ENCODE results near the gene ATXN1.

ATXN1 gene

GRCh38 chr6:16438718-16439591 is 322.3 kb downstream of the ATXN1 start:
- H3K79me2 ChIP-seq (ENCODE audit: low read length), result no peaks in the 10 kb centered on the region
- TF ChIP-seq EZH2phosphoT487 (IDR thresholded peaks at IDR 0.05; ENCODE audit: low read depth), result no peak
- TF ChIP-seq CTCF (IDR thresholded peaks at IDR 0.05; ENCODE audit: low read depth, low read length), result no peak
- no peaks in the 10 kb centered on the region for H3K4me1 ChIP-seq (ENCODE audit: low read length)
- no peak overlapping the region for H2AFZ ChIP-seq (ENCODE audit: low read depth, low read length)
- H3K4me3 ChIP-seq (ENCODE audit: low read length), result no peak overlapping the region
- no peaks in the 10 kb centered on the region for H3K9me3 ChIP-seq (ENCODE audit: insufficient read depth, low read length)
- no peak overlapping the region for H3K4me2 ChIP-seq (ENCODE audit: low read length)
- H3K9ac ChIP-seq (ENCODE audit: low read length), result no peak overlapping the region
- no peak overlapping the region for H3K27ac ChIP-seq (ENCODE audit: low read length)
- no peaks in the 10 kb centered on the region for H4K20me1 ChIP-seq (ENCODE audit: insufficient read depth, low read length)
- 0 out of 2 replicates have a peak, but pooled peaks cover 7% of the 10 kb centered on the region for H3K27me3 ChIP-seq (ENCODE audit: low read depth, low read length)
- no peaks in the 10 kb centered on the region for H3K36me3 ChIP-seq (replicated peaks; ENCODE audit: low read depth, low read length)

- no peaks in the 10 kb centered on the region for H3K79me2 ChIP-seq (ENCODE audit: low read length)
- H2AFZ ChIP-seq (ENCODE audit: low read depth, low read length), result no peak overlapping the region
- H3K36me3 ChIP-seq (replicated peaks; ENCODE audit: low read depth, low read length), result no peaks in the 10 kb centered on the region
- H3K4me1 ChIP-seq (ENCODE audit: low read length), result no peaks in the 10 kb centered on the region
- H3K9ac ChIP-seq (ENCODE audit: low read length), result no peak overlapping the region
- H3K9me3 ChIP-seq (ENCODE audit: insufficient read depth, low read length), result no peaks in the 10 kb centered on the region
- H3K27me3 ChIP-seq (ENCODE audit: low read depth, low read length), result peaks cover 13% of the 10 kb centered on the region; the same call in 1 of the 2 replicates
- TF ChIP-seq CTCF (IDR thresholded peaks at IDR 0.05; ENCODE audit: low read depth, low read length), result no peak
- no peak for TF ChIP-seq EZH2phosphoT487 (IDR thresholded peaks at IDR 0.05; ENCODE audit: low read depth)
- H3K4me2 ChIP-seq (ENCODE audit: low read length), result no peak overlapping the region
- no peak overlapping the region for H3K4me3 ChIP-seq (ENCODE audit: low read length)
- no peaks in the 10 kb centered on the region for H4K20me1 ChIP-seq (ENCODE audit: insufficient read depth, low read length)
- H3K27ac ChIP-seq (ENCODE audit: low read length), result no peak overlapping the region
Measured at GRCh38 chr6:16437984-16438383, 323.3 kb downstream of the ATXN1 start.

GRCh38 chr6:16437095-16437494 is 324.2 kb downstream of the ATXN1 start:
- TF ChIP-seq EZH2phosphoT487 (IDR thresholded peaks at IDR 0.05; ENCODE audit: low read depth), result no peak
- TF ChIP-seq CTCF (IDR thresholded peaks at IDR 0.05; ENCODE audit: low read depth, low read length), result no peak
- Histone ChIP-seq H3K27me3 (ENCODE audit: low read depth, low read length) (peaks cover 18% of the 10 kb centered on the region), H2AFZ (ENCODE audit: low read depth, low read length) (no peak overlapping the region), H3K4me3 (ENCODE audit: low read length) (no peak overlapping the region), H3K27ac (ENCODE audit: low read length) (no peak overlapping the region), H3K36me3 (replicated peaks; ENCODE audit: low read depth, low read length) (no peaks in the 10 kb centered on the region), H3K9ac (ENCODE audit: low read length) (no peak overlapping the region), H3K9me3 (ENCODE audit: insufficient read depth, low read length) (no peaks in the 10 kb centered on the region), H3K4me1 (ENCODE audit: low read length) (no peaks in the 10 kb centered on the region; the same call in 1 of the 2 replicates), H3K79me2 (ENCODE audit: low read length) (no peaks in the 10 kb centered on the region), H4K20me1 (ENCODE audit: insufficient read depth, low read length) (no peaks in the 10 kb centered on the region), H3K4me2 (ENCODE audit: low read length) (no peak overlapping the region)

- Histone ChIP-seq H3K27ac (ENCODE audit: low read length) (no peak overlapping the region), H3K36me3 (replicated peaks; ENCODE audit: low read depth, low read length) (no peaks in the 10 kb centered on the region), H3K27me3 (ENCODE audit: low read depth, low read length) (peaks cover 23% of the 10 kb centered on the region), H4K20me1 (ENCODE audit: insufficient read depth, low read length) (no peaks in the 10 kb centered on the region), H2AFZ (ENCODE audit: low read depth, low read length) (no peak overlapping the region), H3K9ac (ENCODE audit: low read length) (no peak overlapping the region), H3K4me3 (ENCODE audit: low read length) (no peak overlapping the region), H3K79me2 (ENCODE audit: low read length) (no peaks in the 10 kb centered on the region), H3K4me2 (ENCODE audit: low read length) (no peak overlapping the region), H3K4me1 (ENCODE audit: low read length) (peaks cover 2% of the 10 kb centered on the region), H3K9me3 (ENCODE audit: insufficient read depth, low read length) (no peaks in the 10 kb centered on the region)
- no peak for TF ChIP-seq CTCF (IDR thresholded peaks at IDR 0.05; ENCODE audit: low read depth, low read length)
- TF ChIP-seq EZH2phosphoT487 (IDR thresholded peaks at IDR 0.05; ENCODE audit: low read depth), result no peak
Measured at GRCh38 chr6:16436550-16436949, 324.7 kb downstream of the ATXN1 start.
